HG02938 (cell line): ENCODE results near the gene TERT.
"Not testable (repeated sequence)": the region's sequence is repeated elsewhere in the genome, so short reads cannot be mapped to it uniquely, and the experiment has no call there.

Source experiments
- ATAC-seq: cut with Tn5 transposase; IDR thresholded peaks from one replicate; pipeline ENCODE4 v1.9.1; 2021; ENCODE audit warnings: mild to moderate bottlenecking, moderate library complexity; ENCODE audit not compliant: unreplicated experiment

TERT gene

DNA sequence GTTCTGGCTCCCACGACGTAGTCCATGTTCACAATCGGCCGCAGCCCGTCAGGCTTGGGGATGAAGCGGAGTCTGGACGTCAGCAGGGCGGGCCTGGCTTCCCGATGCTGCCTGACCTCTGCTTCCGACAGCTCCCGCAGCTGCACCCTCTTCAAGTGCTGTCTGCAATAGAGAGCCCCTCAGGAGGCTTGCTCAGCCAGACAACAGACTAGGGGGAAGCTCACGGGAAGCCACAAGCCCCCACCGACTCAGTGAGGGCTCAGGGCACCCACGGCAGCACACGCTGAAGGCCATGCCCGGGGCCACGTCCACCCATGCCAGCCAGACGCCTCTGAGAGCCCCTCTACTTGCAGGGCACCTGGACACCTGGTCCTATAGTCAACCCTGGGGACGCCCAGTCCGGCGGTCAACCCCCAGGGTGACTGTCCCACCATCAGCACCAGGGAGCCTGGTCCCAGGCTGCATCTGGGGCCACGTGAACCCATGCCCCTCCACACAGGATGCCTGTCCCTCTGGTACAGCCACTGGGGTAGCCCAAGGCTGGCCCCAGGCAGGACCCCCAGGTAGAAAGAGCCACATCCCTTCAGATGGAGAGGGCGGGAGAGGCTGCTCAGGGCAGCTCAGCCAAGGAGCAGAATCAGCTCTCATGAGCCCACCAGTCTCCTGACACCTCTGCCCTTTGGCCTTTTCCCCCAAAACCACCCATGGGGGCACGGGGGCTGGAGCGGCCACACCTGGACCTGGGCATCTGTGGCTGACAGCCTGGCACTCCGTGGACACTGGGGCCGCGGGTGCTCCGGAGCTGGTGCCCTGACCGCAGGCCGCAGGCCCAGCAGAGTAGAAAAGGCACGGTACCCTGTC, 14.5 kb downstream of the TERT start:
- no peak for ATAC-seq

GRCh38 chr5:1279443-1280151, 15.3 kb downstream of the TERT start:
- ATAC-seq, result no peak

DNA sequence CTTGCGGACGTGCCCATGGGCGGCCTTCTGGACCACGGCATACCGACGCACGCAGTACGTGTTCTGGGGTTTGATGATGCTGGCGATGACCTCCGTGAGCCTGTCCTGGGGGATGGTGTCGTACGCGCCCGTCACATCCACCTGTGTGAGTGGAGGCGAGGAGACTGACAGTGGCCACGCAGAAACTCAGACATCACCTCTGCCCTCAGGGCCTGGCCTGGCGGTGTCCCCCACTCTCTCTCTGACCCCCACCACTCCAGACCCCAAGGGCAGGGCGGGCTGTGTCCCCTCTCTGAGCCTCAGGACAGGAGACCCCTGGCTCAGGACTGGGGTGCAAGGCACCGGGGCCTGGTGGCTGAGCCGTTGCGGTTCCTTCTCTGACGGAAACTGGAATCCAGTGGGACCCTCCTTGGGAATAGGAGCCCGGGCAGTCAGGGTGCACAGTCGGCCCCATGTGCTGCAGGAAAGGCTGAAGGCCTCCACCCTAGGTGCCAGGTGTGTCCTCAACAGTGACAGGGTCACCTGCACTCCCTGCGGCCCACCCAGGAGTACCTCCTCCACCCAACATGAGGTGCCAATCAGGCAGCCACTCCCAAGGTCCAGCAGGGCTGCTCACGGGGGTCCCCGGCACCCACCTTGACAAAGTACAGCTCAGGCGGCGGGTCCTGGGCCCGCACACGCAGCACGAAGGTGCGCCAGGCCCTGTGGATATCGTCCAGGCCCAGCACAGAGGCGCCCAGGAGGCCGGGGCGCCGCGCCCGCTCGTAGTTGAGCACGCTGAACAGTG, 16.0 kb downstream of the TERT start:
- no peak for ATAC-seq

- ATAC-seq, result no peak
Observed at GRCh38 chr5:1278216-1278615, 16.7 kb downstream of the TERT start.

DNA sequence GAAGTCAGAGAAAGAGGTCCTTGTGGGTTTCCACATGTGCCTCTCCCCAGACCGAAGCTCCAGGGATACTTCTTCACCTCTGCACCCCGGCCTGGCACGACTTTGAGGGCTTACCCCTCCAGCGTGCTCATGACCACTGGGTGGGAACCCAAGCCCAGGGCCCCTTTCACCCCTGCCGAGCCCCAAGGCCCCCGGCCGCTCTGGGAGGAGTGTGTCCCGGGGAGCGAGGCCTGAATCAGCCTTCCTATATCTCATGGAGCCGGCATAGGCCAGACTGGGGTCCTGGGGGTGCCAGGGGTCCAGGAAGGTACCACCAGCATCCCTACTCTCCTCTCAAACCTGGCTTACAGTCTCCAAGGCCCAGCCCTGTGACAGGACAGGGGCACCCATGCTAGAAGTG, 17.1 kb downstream of the TERT start:
- no peak for ATAC-seq

GRCh38 chr5:1277331-1277730, 17.5 kb downstream of the TERT start:
- ATAC-seq, result no peak

DNA sequence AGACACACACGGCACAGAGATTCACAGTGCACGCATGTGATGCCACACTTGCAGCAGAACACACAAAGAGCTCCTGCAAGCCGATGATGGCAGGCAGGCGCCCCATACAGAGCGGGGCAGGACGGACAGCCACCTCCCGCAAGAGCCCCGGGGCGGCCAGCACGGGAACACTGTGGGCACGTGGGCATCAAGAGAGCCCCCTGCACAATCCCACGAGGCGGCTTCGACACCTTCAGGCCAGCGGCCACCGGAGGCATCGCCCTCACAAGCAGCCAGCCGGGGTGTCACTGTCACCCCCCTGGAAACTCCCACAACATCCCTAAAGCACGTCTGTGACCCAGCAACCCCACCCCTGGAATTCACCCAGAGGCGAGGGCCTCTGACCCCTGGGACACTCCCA, 17.9 kb downstream of the TERT start:
- ATAC-seq, result no peak

GRCh38 chr5:1275397-1276391, 19.2 kb downstream of the TERT start:
- not testable (repeated sequence) for ATAC-seq

DNA sequence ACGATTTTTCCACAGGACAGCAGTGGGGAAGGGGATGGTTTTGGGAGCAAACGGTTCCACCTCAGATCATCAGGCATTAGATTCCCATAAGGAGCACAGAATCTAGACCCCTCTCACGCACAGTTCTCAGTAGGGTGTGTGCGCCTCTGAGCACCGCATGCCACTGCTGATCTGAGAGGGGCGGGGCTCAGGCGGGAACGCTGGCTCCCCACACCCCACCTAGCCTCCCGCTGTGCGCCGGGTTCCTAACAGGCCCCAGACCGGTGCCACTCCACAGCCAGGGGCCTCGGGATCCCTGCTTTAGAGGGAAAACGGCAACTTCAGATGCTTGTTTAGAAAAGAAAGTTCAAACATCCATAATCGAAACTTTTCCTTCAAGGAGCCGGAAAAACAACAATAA, 20.4 kb downstream of the TERT start:
- no peak for ATAC-seq

DNA sequence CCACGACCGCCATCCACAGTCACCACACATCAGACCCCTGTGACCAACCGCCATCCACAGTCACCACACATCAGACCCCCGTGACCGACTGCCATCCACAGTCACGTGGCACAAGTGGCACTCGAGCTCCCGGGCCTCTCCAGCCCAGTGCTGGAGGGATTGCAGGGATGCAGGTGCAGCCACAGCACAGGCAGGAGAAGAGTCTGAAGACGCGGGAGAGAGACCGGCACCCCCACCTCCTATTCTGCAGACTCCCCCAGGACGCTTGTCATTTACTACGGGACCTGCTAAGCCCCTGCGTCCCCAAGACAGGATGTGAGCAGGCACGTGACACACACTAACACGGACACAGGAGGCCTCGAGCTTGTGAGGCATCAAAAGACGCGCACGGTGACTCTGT, 21.1 kb downstream of the TERT start:
- no peak for ATAC-seq

- ATAC-seq, result no peak
Observed at GRCh38 chr5:1272201-1272600, 22.7 kb downstream of the TERT start.

- ATAC-seq, result no peak
Observed at GRCh38 chr5:1270933-1271914, 23.6 kb downstream of the TERT start.

- no peak for ATAC-seq
Observed at GRCh38 chr5:1270426-1270825, 24.4 kb downstream of the TERT start.

- ATAC-seq, result no peak
Observed at GRCh38 chr5:1268666-1269065, 26.2 kb downstream of the TERT start.

- ATAC-seq, result no peak
Observed at GRCh38 chr5:1268056-1268455, 26.8 kb downstream of the TERT start.

DNA sequence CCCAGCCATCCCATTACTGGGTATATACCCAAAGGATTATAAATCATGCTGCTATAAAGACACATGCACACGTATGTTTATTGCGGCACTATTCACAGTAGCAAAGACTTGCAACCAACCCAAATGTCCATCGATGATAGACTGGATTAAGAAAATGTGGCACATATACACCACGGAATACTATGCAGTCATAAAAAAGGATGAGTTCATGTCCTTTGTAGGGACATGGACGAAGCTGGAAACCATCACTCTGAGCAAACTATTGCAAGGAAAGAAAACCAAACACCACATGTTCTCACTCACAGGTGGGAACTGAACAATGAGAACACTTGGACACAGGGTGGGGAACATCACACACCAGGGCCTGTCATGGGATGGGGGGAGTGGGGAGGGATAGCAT, 27.4 kb downstream of the TERT start:
- not testable (repeated sequence) for ATAC-seq

GRCh38 chr5:1266791-1267190, 28.1 kb downstream of the TERT start:
- ATAC-seq, result no peak

DNA sequence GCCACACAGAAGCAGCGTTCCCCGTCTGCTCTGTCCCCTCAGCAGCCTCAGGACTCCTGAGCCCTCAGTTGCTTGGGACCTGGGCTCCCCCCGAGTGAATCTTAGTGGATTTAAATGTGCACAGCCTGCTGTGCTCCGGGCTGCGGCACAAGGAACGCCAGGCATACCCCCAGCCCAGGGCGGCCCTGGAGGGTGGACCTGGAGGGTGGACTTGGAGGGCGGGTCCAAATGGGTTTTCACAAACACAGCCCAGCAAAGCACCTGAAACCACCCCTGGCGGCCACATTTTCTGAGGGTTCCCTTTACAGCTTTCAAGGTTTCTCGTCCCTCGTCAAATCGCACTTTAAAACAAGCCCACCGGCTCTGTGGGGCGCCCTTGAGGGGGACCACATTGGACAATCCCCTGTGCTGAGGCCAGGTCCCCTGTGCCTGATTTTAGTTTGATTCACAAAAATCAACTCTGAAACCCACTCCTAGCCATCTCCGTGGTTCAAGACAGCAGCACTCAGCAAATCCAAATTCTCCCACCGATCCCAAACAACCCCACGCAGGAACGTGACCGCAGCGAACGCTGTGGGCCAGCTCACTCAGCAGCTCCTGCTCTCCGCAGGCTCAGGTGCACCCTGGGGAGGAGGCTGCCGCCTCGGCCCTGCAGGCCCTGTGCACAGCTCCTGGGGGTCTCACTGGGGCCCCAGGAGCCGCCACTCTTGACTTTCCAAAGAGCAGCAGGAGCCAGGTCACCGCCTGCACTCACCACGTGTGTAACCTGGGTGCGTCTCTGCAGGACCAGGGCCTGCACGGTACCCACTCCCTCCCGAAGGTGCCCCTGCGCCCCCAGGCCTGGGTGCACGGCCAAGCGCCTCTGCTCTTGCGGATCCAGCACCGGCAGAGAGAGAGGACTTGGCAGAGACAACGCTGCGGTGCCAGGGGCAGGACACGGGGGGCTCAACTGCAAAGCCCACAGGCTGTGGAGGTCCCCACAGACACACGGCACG, 29.1 kb downstream of the TERT start:
- no peak for ATAC-seq
